HG03520 (cell line): ENCODE data around the gene TEX29.

Source experiments
- ATAC-seq: cut with Tn5 transposase; IDR thresholded peaks from one replicate; pipeline ENCODE4 v1.9.1; 2021; ENCODE audit warnings: mild to moderate bottlenecking, moderate library complexity; ENCODE audit not compliant: unreplicated experiment

The TEX29 gene

DNA sequence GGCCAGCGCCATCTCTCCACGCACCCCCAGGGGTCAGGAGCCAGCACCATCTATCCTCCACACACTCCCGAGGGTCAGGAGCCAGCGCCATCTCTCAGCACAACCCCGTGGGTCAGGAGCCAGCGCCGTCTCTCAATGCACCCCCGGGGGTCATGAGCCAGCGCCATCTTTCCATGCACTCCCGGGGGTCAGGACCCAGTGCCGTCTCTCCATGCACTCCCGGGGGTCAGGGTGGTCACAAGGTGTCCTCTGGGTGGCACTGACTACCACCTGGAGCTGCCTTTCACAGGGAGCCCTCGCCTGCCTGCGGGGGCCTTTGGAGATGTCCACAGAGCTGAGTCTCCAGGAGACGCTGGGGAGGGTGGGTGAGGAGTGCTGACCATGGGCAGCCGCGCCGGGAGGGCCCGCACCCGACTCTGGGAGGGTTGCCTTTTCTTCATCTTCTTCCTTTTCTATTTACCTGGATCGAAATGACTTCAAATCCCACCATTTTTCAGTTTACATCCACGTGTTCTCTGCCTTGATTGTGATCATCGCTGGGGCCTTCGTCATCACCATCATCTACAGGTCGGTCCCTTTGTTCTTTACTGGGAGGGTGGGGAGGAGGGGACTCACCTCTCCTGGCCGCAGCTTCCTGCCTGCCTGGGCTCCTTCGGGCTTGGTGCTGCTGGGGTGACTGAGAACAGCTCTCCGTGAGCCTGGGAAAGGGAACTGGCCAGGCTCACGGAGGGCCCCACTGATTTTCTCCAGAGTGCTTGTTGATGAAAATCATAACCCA, 19.1 kb downstream of the TEX29 start:
- ATAC-seq = no peak

DNA sequence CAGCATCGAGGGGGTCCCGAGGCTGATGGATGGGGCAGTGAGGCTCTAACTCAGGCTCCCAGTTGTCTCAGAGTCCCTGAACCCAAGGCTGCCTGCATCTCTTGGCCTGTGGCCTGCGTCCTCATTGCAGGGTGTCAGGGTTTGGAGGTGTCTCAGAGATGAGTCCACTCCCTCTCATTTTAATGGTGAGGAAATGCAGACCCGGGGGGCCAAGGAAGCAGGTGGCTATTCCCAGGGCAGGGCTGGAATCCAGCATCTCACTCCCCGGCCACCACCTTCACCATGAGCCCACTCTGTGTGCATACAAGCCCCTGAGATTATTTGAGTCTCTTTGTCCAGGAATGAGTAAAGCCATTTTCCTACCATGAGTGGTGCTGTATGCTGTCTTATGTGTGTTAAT, 21.4 kb downstream of the TEX29 start:
- no peak for ATAC-seq

DNA sequence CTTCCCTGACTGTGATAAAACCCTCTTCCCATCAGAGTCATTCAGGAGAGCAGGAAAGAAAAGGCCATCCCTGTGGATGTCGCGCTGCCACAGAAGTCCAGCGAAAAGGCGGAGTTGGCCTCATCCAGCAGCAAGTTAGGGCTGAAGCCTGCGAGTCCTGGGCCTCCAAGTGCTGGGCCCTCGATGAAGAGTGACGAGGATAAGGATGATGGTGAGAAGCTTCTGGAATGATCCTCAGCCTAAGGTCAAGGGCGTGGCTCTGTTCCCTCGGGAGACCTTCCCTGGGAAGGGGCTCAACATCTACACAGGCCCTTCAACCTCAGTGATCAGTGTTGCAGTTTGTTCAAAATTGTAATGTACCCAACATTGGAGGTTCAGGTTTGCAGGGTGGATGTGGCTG, 22.3 kb downstream of the TEX29 start:
- ATAC-seq = no peak

DNA sequence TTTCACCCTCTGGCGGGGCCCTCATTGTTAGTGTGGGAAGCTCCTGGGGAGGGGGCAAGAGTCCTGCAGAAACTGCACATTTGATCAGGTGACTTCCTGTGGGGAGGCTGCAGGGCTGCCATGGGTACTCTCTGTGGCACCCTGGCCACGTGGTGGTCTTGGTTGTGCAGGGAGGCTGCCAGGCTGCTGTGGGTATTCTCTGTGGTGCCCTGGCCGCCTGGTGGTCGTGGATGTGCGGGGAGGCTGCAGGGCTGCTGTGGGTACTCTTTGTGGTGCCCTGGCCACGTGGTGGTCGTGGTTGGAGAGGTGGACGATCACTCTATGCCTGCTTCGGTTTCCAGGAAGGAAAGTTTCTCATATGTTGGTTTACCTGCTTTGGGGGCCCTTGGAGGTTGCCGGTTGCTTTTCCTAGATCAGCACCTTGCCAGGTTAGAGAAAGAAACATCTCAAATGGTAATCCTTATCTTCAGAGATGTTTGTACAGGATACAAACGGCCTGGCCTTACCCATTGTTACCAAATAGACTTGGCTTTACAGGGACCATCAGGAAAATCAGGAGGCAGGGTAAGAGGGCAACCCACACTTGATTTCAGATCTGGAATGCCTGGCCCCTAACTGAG, 22.9 kb downstream of the TEX29 start:
- no peak for ATAC-seq

DNA sequence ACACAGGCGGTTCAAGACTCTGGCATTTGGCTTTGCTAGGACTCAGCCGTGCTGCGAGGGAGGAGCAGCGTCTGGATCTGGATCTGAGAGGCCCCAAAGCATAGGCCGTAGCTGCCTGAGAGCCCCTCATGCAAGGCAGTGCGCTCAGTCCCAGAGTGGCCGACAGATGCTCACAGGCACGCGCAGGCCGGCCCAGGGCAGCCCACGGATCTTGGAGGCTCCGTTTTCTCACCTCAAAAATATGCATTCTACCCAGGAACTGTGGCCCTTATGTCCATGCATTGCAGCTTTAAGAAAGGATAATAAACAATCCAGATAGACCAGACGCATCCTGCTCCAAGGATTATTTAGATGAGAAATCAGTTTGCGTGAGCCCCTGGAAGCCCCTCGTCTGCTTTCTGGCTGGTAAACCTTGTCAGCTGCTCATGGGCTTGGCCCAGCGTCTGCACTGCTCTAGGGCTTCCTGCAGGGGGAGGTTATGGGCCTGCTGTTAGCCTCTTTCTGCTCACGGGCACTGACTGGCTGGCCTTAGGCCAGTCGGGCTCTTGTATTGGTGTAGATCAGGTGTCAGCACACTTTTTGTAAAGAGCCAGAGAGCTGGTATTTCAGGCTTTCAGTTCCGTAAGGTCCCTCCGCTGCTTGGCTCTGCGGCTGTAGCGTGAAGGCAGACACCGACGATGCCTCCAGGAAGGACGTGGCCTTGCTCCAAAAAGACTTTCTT, 24.2 kb downstream of the TEX29 start:
- no peak for ATAC-seq

DNA sequence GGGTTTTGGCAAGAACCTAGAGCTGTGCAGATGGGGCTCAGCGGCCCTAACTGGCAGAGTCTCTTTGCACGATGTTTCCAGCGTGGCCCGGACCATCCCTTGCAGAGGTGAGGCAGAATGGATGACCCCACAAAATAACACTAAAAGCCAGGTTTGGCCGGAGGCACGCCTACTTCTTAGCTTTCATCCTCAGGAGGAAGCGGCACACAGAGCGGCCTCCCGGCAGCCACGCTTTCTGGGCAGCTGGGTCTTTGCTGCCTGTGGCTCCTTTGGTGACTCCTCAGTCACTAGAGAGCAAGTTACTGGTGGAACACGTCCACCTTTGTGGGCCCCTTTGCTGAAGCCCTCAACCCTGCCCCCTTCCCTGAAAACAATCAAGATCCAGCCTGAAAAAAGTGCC, 25.2 kb downstream of the TEX29 start:
- no peak for ATAC-seq

DNA sequence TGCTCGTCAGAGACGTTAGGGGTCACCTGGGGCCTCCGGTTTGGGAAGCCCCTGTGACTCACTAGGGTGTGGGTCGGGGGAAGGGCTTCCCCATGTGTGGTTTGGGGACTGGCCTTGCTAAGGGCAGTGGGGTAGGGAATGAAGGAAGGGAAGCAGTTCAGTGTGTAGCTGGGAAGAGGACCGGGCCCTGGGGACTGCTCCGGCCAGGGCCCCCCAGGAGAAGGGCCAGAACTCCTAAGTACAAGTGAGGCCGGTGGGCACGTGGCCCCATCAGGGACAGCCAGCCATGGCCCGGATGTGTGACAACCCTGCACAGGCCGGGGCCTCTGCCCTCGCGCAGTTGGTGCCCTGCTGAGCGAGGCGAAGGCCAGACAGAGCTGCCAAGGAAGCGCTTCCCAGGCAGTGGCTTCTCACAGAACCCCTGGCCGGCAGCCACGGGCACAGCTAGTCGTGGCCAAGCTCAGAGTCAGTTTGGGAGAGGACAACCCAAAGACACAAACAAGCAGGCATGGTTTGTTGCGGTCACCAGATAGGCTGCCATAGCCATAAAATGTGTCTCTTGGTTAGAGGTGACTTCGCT, 25.7 kb downstream of the TEX29 start:
- no peak for ATAC-seq

DNA sequence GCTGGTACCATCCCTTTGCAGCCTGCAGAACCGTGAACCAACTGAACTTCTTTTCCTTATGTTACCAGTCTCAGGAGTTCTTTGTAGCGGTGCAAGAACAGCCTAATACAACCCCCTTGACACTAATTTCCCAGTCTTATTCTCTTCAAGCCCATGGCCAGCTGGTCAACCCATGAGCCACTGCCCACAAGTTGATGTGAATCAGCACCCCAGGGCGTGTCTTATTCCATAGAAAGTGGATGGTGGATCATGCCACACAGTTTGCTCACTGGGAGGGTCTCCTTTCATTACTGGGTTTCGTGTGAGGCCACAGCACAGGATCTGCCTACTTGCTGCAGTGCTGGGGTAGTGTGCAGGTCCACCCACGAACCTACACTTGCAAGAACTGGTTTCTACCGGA, 27.0 kb downstream of the TEX29 start:
- no peak for ATAC-seq

DNA sequence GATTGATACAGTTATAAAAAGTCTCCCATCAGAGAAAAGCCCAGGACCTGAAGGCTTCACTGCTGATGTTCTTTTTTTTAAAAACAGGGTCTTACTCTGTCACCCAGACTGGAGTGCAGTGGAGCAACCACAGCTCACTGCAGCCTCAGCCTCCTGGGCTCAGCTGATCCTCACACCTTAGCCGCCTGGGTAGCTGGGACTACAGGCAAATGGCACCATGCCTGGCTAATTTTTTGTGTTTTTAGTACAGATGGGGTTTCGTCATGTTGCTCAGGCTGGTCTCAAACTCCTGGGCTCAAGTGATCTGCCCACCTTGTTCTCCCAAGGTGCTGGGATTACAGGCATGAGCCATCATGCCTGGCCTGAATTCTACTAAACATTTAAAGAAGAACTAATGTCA, 33.1 kb downstream of the TEX29 start:
- no peak for ATAC-seq

DNA sequence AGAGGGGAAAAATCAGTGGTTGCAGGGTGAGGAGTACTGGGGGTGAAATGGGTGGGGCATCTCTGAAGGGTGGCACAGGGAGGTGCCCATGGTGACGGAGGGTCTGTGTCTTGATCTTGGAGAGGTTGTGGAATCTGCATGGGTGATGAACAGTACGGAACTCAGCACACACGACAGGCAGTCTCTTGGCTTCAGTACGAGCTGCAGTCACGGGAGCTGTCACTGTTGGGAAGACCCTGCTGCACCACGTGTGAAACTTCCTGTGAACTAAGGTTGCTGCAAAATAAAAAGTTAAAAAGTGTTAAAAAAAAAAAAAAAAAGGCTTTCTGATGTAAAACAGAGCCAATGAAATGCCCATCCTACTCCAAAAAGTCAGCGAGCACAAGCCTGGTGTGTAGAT, 34.3 kb downstream of the TEX29 start:
- ATAC-seq = no peak

DNA sequence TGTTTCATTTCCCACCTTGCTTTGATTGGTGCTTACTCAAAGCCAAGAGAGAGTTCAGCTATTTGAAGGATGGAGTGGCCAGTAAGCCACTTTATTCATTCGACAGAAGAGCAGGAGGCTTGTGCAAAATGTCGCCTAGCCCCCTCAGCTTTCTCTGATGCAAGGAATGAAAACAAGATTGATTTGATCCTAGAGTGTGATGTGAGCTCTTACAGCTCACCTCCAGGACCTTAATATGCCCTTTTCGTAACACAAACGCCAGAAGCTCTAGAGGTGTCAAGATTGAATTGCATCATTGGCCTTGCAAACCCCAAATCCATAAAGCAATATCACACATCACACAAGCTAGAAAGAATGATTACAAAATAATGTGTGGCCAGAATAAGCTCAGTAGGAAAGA, 36.4 kb downstream of the TEX29 start:
- ATAC-seq = no peak

DNA sequence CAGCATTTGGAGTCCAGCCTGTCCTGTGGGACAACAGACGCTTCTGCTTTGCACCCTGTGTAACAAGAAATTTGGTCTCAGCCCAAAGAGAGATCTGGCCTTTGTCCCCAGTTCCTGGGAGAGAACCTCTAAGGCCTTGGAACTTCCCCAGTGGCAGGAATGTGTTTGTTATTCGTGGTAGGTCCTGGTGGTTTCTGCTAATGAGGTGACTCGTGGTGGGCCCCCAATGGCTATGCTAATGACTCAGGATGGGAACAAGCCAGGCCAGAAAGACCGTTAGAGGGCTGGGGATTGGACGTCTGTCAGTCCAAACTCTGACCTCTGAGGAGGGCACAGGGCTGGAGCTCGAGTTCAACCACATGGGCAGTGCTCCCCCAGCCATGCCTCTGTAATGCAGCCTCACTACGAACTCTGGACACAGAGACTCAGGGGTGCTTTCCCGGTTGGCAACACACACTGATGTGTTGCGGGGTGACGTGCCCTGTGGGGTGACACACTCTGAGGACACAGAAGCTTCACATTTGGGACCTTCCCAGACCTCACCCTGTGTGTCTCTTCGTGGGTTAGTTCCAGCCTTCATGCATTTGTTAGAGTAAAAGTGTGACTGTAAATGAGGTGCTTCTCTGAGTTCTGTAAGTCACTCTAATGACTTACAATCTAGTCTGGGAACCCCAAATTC, 38.9 kb downstream of the TEX29 start:
- no peak for ATAC-seq

DNA sequence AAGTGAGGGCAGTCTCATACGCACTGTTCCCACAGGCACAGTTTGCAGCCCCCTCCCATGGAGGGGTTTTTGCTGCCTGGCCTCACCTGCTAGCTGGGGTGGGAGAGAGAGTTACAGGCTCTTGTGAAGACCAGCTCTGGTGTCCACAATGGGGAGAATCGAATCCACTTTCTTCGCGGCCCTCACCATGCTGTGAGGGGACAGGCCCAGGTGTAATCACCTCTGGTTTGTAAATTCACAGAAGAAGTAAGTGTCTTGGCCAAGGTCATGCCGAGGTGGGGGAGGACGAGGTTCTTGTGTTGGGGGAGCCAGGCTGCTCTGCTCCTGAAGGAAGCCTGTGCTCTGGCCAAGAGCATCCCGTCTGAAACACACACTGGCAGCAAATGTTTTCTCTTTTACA, 39.5 kb downstream of the TEX29 start:
- ATAC-seq = no peak

DNA sequence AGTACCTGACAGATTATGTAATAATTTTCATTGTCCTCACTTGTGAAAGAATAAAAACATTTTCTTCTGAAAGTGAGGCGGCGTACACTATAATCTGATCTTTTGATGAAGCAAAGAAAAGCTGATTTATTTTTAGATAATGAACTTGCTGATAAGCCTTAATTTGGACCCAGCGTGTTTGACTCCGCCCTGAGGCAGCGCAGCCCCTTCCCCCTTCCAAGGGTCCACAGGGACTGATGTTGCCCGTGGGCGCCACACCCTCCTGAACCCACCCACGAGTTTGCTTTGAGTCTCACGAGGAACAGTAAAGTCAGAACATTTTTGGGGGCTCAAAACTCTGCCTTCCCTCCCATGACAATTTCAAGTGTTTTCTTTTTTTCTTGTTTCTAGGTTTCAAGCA, 40.0 kb downstream of the TEX29 start:
- ATAC-seq = no peak

DNA sequence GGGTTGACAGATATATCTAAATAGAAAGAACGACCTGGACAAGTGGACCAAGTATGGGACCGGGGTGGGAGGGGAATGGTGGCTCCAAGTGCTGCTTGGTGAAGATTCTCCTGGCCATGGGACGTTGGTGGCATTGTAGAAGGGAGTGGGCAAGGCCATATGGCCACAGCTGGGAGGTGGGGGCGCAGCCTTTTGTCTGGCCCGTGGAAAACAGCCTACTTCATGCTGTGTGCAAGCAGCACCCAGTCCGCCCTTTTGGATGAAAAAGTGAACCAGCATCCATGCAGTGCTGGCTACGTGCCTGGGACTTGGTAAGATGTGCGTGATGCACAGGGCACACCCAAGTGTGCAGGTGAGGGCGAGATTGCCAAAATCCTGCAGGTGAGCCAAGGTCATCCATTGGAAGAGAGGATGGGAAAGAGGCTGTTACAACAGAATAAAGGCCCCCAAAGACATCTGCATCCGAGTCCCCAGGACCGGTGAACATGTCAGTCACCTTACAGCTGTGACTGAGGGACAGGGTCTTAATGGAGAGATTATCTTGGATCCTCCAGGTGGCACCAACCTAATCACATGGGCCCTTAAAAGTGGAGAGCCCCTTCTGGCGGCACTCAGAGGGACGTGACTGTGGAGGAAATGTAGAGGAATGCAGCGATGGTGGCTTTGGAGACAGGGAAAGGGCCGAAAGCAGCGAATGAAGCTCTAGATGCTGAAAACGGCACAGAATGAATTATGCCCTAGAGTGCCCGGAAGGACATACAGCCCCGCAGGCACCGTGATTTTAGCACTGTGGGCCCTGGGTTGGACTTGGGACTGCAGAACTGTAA, 40.8 kb downstream of the TEX29 start:
- ATAC-seq = no peak

DNA sequence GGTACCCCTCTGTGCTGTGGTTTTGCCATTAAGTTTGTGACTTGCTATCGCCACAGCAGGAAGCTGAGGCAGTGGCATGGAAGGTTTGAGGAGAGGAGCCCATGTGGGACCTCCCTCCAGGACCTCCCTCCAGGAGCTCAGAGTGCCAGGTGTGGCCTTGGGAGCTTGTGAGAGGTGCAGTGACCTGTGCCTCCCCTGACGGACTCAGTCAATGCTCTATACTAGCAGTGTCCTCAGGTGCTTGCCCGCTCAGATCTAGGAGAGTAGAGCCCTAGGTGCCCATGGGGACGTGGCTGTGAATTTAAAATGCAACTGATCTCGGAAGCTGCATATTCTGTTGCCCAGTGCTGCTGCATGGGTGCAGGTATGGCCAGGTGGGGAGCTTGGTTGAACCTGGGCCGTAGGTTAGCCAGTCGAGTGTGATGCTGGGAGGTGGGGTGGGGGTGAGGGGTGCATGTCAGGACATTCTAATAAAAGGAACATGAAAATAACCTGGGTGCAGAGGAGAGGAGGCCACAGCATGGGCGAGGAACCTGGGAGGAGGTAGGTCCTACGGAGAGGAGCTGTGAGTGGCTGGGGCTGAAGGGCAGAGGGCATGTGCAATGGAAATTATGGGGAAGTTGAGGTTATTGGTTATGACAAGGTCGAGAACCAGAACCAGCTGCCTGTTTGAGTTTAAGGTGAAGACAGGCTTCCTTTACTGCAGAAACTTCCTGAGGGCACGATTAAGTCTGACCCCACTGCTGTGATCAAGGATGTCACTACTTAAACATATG, 41.6 kb downstream of the TEX29 start:
- no peak for ATAC-seq

DNA sequence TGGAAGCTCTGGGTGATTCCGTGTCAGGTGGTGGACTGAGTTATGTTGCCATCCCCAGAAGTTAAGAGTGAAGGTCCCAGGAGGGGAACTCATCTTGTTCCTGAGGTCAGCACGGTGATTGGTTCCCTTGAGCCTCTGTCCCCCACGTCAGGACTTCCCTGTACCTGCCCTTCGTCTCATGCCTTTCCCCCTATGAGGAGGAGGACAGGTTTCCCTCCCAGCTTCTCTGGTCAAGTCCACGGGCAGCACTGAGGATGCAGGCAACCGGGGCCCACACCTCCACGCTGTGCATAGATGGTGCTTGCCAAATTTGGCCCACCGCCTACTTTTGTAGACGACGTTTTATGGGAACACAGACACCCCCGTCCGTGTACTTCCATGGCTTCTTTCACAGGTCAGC, 42.7 kb downstream of the TEX29 start:
- ATAC-seq = no peak

DNA sequence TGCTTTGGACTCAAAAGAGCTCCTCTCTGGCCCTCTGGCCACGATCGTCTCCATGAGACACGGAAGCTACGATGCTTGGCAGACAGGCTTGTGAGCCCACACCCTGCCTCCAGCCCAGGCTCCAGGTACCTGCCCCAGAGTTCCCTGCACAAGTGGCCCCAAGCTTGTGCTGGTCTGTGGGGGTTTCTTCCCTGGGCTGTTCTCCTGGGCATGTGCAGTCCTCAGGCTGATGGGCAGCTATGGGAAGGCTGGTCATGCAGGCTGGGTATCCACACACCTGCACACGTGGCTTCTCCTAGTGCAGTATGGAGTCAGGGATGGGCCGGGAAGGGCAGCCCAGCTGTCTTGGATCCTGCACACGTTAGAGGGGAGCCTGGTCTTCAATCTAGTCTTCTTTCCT, 43.1 kb downstream of the TEX29 start:
- no peak for ATAC-seq

DNA sequence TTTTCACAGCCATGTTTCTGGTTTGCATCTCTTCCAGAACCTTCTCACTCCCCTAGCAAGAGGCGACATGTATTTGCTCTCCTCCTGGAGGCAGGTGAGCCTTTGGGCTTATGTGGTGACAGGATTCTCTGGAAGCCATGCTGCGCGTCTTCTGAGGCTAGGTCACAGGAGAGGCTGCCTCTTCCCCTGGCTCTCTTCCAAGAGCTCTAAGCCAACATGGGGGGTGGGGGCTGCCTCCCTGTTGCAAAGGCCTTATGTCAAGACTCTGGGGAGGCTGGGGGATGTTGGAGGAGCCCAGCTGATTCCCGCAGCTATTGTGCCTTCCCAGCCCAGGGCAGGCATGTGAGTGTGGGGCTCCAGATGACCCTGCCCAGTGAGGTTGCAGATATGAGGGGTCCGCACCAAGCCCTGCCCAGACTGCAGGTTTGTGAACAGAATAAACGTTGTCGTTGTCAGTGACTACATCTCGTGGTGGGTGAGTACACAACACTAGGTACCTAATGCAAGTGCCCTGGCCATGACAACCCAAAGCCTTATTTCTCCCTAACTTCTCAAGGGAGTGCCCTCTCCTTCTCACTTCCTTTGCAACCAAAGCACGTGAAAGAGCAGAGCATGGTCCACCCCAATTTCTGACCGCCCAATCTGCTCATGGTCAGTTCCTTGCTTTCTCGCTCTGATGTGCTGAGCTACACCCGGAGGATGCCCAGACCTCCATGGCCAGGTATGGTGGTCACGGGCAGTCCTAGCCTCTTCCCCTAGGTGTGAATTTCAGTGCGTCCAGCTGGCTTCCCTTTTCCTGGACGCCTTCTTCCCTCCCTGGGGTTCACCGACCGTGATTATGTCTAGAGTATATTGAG, 44.9 kb downstream of the TEX29 start:
- ATAC-seq = no peak
